Endodermal cell (in vitro differentiated cells): ENCODE data around the gene GMPPB. TPM values are rescaled to one million over a fixed set of nuclear protein-coding genes. Genes with fewer than 3 reads are reported as not detected.

ENCODE experiments used
- DNase-seq: peaks from one replicate; pipeline ENCODE4 v3.0.0-alpha.2; 2017
- H3K27ac ChIP-seq: 2 replicates; pipeline ENCODE4 v1.5.1; 2013; ENCODE audit warnings: mild to moderate bottlenecking, low read depth, low read length, moderate library complexity
- H3K27me3 ChIP-seq: 2 replicates; pipeline ENCODE4 v1.6.1; 2013; ENCODE audit warnings: mild to moderate bottlenecking, low read length, moderate library complexity; ENCODE audit not compliant: insufficient read depth, control insufficient read depth, poor library complexity, severe bottlenecking
- H3K36me3 ChIP-seq: 2 replicates; pipeline ENCODE4 v1.7.0; 2013; ENCODE audit warnings: mild to moderate bottlenecking, low read length, moderate library complexity; ENCODE audit not compliant: control insufficient read depth, insufficient read depth
- H3K4me1 ChIP-seq: one replicate; pipeline ENCODE4 v1.7.0; 2013; ENCODE audit warnings: low read length; ENCODE audit not compliant: control insufficient read depth, insufficient read depth
- H3K4me3 ChIP-seq: 2 replicates; pipeline ENCODE4 v1.5.1; 2013; ENCODE audit warnings: mild to moderate bottlenecking, low read length, moderate library complexity
- H3K9ac ChIP-seq: 2 replicates; pipeline ENCODE4 v1.6.1; 2013; ENCODE audit warnings: mild to moderate bottlenecking, low read length, moderate library complexity; ENCODE audit not compliant: poor library complexity, severe bottlenecking; ENCODE audit errors: extremely low read depth
- H3K9me3 ChIP-seq: 2 replicates; pipeline ENCODE4 v1.6.1; 2013; ENCODE audit warnings: mild to moderate bottlenecking, low read length, moderate library complexity; ENCODE audit not compliant: control insufficient read depth
- H3K27ac Mint-ChIP-seq: 2 replicates; pipeline ENCODE4 v1.8.0; 2020; ENCODE audit warnings: mixed read lengths
- H3K27me3 Mint-ChIP-seq: 2 replicates; pipeline ENCODE4 v1.8.0; 2021; ENCODE audit warnings: mild to moderate bottlenecking, mixed read lengths; ENCODE audit not compliant: insufficient read depth
- H3K36me3 Mint-ChIP-seq: 2 replicates; pipeline ENCODE4 v1.8.0; 2020; ENCODE audit warnings: low read depth, mixed read lengths
- H3K4me1 Mint-ChIP-seq: 2 replicates; pipeline ENCODE4 v1.8.0; 2020; ENCODE audit warnings: mixed read lengths
- H3K4me3 Mint-ChIP-seq: 2 replicates; pipeline ENCODE4 v1.8.0; 2020; ENCODE audit warnings: mild to moderate bottlenecking, moderate library complexity, mixed read lengths
- H3K9me3 Mint-ChIP-seq: 2 replicates; pipeline ENCODE4 v1.8.0; 2020; ENCODE audit warnings: mild to moderate bottlenecking, mixed read lengths
- WGBS, 2 experiments: methylation state at CpG; one replicate each; pipeline versions ENCODE4 v1.1.5 to v1.1.7; 2013; ENCODE audit warnings: missing lambda C conversion rate in 2 of 2, mixed read lengths in 1 of 2; ENCODE audit not compliant: insufficient coverage in 1 of 2, insufficient read length in 1 of 2; 5-methylcytosine and 5-hydroxymethylcytosine counted together
- total RNA-seq, 2 donors: library from RNA; stranded (reverse); fragmentation: NEBNext Ultra II Directional in 1 of 2; extraction: Animal tissue kit (Norgen Biotek cat#: 25700) in 1 of 2; gene quantifications; 2 replicates in 1 of 2; 3 replicates in 1 of 2; pipeline ENCODE4 v1.2.1, GENCODE V29; 2021
- TF ChIP-seq, protein P1 (sequence below): fragments of 200-600 bp; sonication (generic); conservative IDR thresholded peaks from 2 replicates; pipeline ENCODE4 v1.5.0; 2021; ENCODE audit warnings: antibody characterized with exemption, mild to moderate bottlenecking

Gene GMPPB
- total RNA-seq, 2 donors from 2014 or later = 35.5 to 38.2 TPM

DNA sequence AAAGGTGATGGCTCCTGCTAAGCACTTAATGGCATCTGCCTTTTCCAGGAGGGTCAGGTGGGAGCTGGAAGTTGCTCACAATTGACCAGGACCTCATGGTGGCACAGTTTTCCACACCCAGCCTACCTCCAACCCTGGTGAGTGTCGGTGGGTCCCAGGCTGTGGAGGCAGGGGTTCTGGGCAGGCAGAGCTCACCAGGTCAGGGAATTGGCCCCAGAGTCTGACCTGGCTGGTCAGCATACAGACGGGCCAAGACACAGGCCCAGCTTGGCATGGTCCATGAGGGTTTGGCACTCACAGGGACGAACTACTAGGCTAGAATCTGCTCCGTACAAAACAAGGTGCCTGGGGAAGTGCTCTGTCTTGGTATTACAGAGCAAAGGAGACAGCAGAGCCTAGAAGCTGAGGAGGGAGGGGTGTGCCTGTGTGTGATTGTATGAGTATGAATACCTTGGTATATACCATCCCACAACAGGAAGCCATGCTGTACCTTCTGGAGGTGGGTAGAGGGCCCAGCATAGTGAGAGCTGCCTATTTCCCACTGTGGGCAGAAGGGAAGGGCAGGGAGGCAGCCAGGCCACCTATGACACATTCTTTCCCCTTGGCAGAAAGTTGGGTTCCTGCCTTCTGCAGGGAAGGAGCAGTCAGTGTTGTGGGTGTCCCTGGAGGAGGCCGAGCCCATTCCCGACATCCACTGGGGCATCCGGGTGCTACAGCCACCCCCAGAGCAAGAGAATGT, 43.1 kb downstream of the GMPPB start:
- Mint-ChIP-seq H3K9me3 (no peaks in the 10 kb centered on the region), H3K4me3 (no peak overlapping the region), H3K27ac (no peak overlapping the region), H3K27me3 (no peaks in the 10 kb centered on the region), H3K4me1 (no peaks in the 10 kb centered on the region), H3K36me3 (peaks cover 58% of the 10 kb centered on the region)
- Histone ChIP-seq H3K27ac (no peak overlapping the region), H3K36me3 (peaks cover 81% of the 10 kb centered on the region), H3K4me3 (no peak overlapping the region), H3K9ac (no peak overlapping the region), H3K27me3 (no peaks in the 10 kb centered on the region), H3K9me3 (no peaks in the 10 kb centered on the region), H3K4me1 (no peaks in the 10 kb centered on the region)
- TF ChIP-seq, protein P1, sequence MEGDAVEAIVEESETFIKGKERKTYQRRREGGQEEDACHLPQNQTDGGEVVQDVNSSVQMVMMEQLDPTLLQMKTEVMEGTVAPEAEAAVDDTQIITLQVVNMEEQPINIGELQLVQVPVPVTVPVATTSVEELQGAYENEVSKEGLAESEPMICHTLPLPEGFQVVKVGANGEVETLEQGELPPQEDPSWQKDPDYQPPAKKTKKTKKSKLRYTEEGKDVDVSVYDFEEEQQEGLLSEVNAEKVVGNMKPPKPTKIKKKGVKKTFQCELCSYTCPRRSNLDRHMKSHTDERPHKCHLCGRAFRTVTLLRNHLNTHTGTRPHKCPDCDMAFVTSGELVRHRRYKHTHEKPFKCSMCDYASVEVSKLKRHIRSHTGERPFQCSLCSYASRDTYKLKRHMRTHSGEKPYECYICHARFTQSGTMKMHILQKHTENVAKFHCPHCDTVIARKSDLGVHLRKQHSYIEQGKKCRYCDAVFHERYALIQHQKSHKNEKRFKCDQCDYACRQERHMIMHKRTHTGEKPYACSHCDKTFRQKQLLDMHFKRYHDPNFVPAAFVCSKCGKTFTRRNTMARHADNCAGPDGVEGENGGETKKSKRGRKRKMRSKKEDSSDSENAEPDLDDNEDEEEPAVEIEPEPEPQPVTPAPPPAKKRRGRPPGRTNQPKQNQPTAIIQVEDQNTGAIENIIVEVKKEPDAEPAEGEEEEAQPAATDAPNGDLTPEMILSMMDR = no peak
- DNase-seq = no peak
- WGBS, 2 experiments = 89 to 94% methylated on average over 4 to 7 of the region's 7 CpGs

DNA sequence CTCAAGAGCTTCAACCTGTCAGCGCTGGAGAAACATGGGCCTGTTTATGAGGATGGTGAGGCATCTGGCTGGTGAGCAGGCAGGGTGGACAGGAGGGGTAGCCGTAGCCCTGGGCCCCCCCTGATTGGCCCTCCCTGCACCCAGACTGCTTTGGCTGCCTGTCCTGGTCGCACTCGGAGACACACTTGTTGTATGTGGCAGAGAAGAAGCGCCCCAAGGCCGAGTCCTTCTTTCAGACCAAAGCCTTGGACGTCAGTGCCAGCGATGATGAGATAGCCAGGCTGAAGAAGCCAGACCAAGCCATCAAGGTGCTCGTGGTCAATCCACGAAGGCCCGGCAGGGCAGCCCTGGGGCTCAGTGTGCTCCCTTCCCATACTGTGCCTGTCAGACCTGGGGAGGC, 47.8 kb downstream of the GMPPB start:
- WGBS, 2 experiments = 92 to 96% methylated on average over 10 to 11 of the region's 11 CpGs
- Histone ChIP-seq H3K27ac (no peak overlapping the region), H3K4me3 (no peak overlapping the region), H3K9me3 (no peaks in the 10 kb centered on the region), H3K4me1 (peaks cover 3% of the 10 kb centered on the region), H3K27me3 (no peaks in the 10 kb centered on the region), H3K9ac (no peak overlapping the region), H3K36me3 (peaks cover 54% of the 10 kb centered on the region)
- peaks cover 38% of the 10 kb centered on the region for H3K36me3 Mint-ChIP-seq
- H3K4me3 Mint-ChIP-seq = peak overlapping the region; percentile 84
- no peak overlapping the region for H3K27ac Mint-ChIP-seq
- no peaks in the 10 kb centered on the region for H3K9me3 Mint-ChIP-seq
- no peaks in the 10 kb centered on the region for H3K27me3 Mint-ChIP-seq
- TF ChIP-seq, protein P1 = no peak
- H3K4me1 Mint-ChIP-seq = peaks cover 13% of the 10 kb centered on the region
- DNase-seq = no peak

DNA sequence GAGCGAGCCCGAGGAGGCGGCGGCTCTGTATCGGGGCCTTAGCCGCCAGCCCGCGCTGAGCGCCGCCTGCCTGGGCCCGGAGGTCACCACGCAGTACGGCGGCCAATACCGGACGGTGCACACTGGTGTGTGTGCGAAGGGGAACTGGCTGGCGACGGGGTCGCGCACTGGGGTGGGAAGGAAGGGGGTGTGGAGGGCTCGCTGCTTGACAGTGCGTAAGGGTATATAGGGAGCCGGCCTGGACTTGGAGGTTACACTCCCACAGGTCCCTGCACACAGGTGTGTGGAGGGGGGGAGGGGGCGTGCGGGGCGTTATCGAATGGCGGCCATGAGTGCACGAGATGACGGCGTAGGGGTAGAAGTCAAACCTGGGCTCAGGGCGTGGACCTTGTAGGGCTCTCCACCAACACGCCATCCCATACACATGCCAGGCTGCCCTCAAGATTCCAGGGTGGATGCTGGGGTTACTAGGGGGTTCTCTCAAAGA, 49.2 kb downstream of the GMPPB start:
- Histone ChIP-seq H3K9me3 (no peaks in the 10 kb centered on the region), H3K36me3 (peaks cover 41% of the 10 kb centered on the region), H3K4me3 (peak overlapping the region; percentile 82), H3K4me1 (peaks cover 3% of the 10 kb centered on the region), H3K9ac (peak overlapping the region; percentile 60), H3K27ac (no peak overlapping the region), H3K27me3 (no peaks in the 10 kb centered on the region)
- Mint-ChIP-seq H3K27me3 (no peaks in the 10 kb centered on the region), H3K4me3 (peak overlapping the region; percentile 84), H3K9me3 (no peaks in the 10 kb centered on the region), H3K27ac (peak overlapping the region; percentile 58), H3K36me3 (peaks cover 28% of the 10 kb centered on the region), H3K4me1 (peaks cover 13% of the 10 kb centered on the region)
- TF ChIP-seq, protein P1 = no peak
- whole genome bisulfite sequencing, 2 experiments = 3 to 6% methylated on average over 9 to 34 of the region's 34 CpGs
- DNase-seq = no peak
